ENCODE measurements around the gene SPIN1.
A peak's percentile ranks its signal among the peaks of the same experiment; 100 is the strongest.

SPIN1 gene

GRCh38 chr9:88437210-88438146 lies 49.2 kb downstream of the SPIN1 start:
- no peak for DNase-seq

GRCh38 chr9:88438811-88439210 lies 50.6 kb downstream of the SPIN1 start:
- peak; percentile 20 for DNase-seq

GRCh38 chr9:88441301-88442007 lies 53.2 kb downstream of the SPIN1 start:
- no peak for DNase-seq

GRCh38 chr9:88443480-88444113 lies 55.4 kb downstream of the SPIN1 start:
- no peak for DNase-seq

GRCh38 chr9:88446728-88447127 lies 58.5 kb downstream of the SPIN1 start:
- no peak for DNase-seq

- no peak for DNase-seq
These were observed 59.2 kb downstream of the SPIN1 start for GRCh38 chr9:88447431-88447830.

- DNase-seq: no peak
These were observed 62.9 kb downstream of the SPIN1 start for GRCh38 chr9:88451160-88451559.

GRCh38 chr9:88458716-88459465 lies 70.6 kb downstream of the SPIN1 start:
- no peak for DNase-seq

GRCh38 chr9:88460587-88461332 lies 72.5 kb downstream of the SPIN1 start:
- DNase-seq: peak; percentile 8

- DNase-seq: no peak
These were observed 73.9 kb downstream of the SPIN1 start for GRCh38 chr9:88462191-88462590.

- no peak for DNase-seq
These were observed 76.6 kb downstream of the SPIN1 start for GRCh38 chr9:88464851-88465250.

GRCh38 chr9:88468226-88468625 lies 80.0 kb downstream of the SPIN1 start:
- no peak for DNase-seq

GRCh38 chr9:88476491-88477271 lies 88.4 kb downstream of the SPIN1 start:
- DNase-seq: no peak

- no peak for DNase-seq
These were observed 89.1 kb downstream of the SPIN1 start for GRCh38 chr9:88477300-88477751.

GRCh38 chr9:88478246-88478645 lies 90.0 kb downstream of the SPIN1 start:
- DNase-seq: no peak

GRCh38 chr9:88481933-88482332 lies 93.7 kb downstream of the SPIN1 start:
- DNase-seq: peak; percentile 17

- no peak for DNase-seq
These were observed 99.9 kb downstream of the SPIN1 start for GRCh38 chr9:88488166-88488565.

GRCh38 chr9:88494983-88495721 lies 106.9 kb downstream of the SPIN1 start:
- no peak for DNase-seq

- no peak for DNase-seq
These were observed 109.0 kb downstream of the SPIN1 start for GRCh38 chr9:88497224-88497623.

- DNase-seq: no peak
These were observed 110.6 kb downstream of the SPIN1 start for GRCh38 chr9:88498880-88499279.
